ENCODE results near the gene CEP76. TPM values are rescaled to one million over a fixed set of nuclear protein-coding genes. Genes with fewer than 3 reads are reported as not detected.

CEP76 gene
- total and polyA plus RNA-seq, 12 donors = 1.9 to 5.9 (median 3.9) TPM

- peak in 3 of 9 donors; percentile 25 to 43 (median 28) for TF ChIP-seq CTCF (IDR thresholded peaks at IDR 0.05)
- intact Hi-C loops (cut with DNase I) = loop anchor here in 7 of 10 donors (1.0 to 10.0 kb wide), 11 partner anchors 113 to 281 kb away; partner anchors contain the start of genes PRELID3A (in 3 of the 7) and AFG3L2 (in 1 of the 7)
- 0% methylated on average over 65 to 112 of the region's 112 CpGs for WGBS, 2 donors
- Histone ChIP-seq H3K4me1 (peaks cover 1 to 42% (median 26%) of the 10 kb centered on the region in 9 donors), H3K27me3 (no peaks in the 10 kb centered on the region), H3K4me3 (peak within 1 kb of the TSS; percentile 67 to 89 (median 82)), H3K9me3 (no peaks in the 10 kb centered on the region), H3K27ac (peak within 1 kb of the TSS; percentile 73 to 98 (median 95)), H3K36me3 (peaks cover 0 to 16% (median 0%) of the 10 kb centered on the region in 9 donors)
- DNase-seq (peak; percentile 73 to 79), ATAC-seq (peak; percentile 83 to 94 (median 88))
Measured at GRCh38 chr18:12657684-12658425, 44.7 kb downstream of the CEP76 start, which contains the start of gene SPIRE1. Gene SPIRE1, minus strand, starts transcription at chr18:12658107. Its CDS starts 241 bp downstream, at chr18:12657866.

GRCh38 chr18:12656938-12657683, 45.4 kb downstream of the CEP76 start:
- Histone ChIP-seq H3K9me3 (no peaks in the 10 kb centered on the region), H3K4me1 (peaks cover 2 to 46% (median 31%) of the 10 kb centered on the region in 9 donors), H3K27ac (peak overlapping the region; percentile 73 to 98 (median 95)), H3K4me3 (peak overlapping the region; percentile 67 to 89 (median 82)), H3K36me3 (peaks cover 0 to 14% (median 0%) of the 10 kb centered on the region in 9 donors), H3K27me3 (no peaks in the 10 kb centered on the region)
- ATAC-seq (peak; percentile 49 to 76 (median 70)), DNase-seq (peak; percentile 27 to 53)
- intact Hi-C loops (cut with DNase I) = loop anchor here in 6 of 10 donors (5.0 to 10.0 kb wide), 7 partner anchors 112 to 280 kb away; partner anchors contain the start of genes PRELID3A (in 3 of the 6) and AFG3L2 (in 1 of the 6)
- no peak for TF ChIP-seq CTCF (IDR thresholded peaks at IDR 0.05)
- 0 to 1% methylated on average over 77 to 89 of the region's 89 CpGs for WGBS, 2 donors

- H3K4me3 ChIP-seq = peak overlapping the region; percentile 67 to 89 (median 82)
Measured at GRCh38 chr18:12656605-12656937, 46.0 kb downstream of the CEP76 start.

More at GRCh38 chr18:12656605-12656937, 46.0 kb downstream of the CEP76 start:
- TF ChIP-seq CTCF (IDR thresholded peaks at IDR 0.05) = no peak
- ATAC-seq (no peak), DNase-seq (no peak)
- Histone ChIP-seq H3K27me3 (no peaks in the 10 kb centered on the region), H3K9me3 (no peaks in the 10 kb centered on the region), H3K4me1 (peaks cover 2 to 51% (median 34%) of the 10 kb centered on the region in 9 donors), H3K27ac (peak overlapping the region; percentile 73 to 98 (median 95)), H3K36me3 (peaks cover 0 to 9% (median 0%) of the 10 kb centered on the region in 9 donors)
- 4 to 6% methylated on average over 3 of the region's 3 CpGs for WGBS, 2 donors
- intact Hi-C loops (cut with DNase I) = loop anchor here in 6 of 10 donors (5.0 to 10.0 kb wide), 7 partner anchors 112 to 279 kb away; partner anchors contain the start of genes PRELID3A (in 3 of the 6) and AFG3L2 (in 1 of the 6)
